WTC11 (cell line): ENCODE measurements around the gene CEP85. TPM values are rescaled to one million over a fixed set of nuclear protein-coding genes. Genes with fewer than 3 reads are reported as not detected.

ENCODE experiments used
- ATAC-seq: fragments of 200-7000 bp; cut with Tn5 transposase; 2 replicates; pipeline ENCODE4 v1.10.0; 2021; ENCODE audit warnings: mild to moderate bottlenecking, moderate library complexity
- CTCF ChIA-PET: fragments of 300-600 bp; sonication (Branson Sonifier 250); formaldehyde crosslinking; loops from one replicate; lab custom pipeline; 2021; ENCODE audit warnings: antibody characterized with exemption; lab: Charles Lee
- POLR2A ChIA-PET: fragments of 350-600 bp; sonication (Branson Sonifier 250); formaldehyde crosslinking; loops from one replicate; lab custom pipeline; 2021; ENCODE audit warnings: antibody characterized with exemption; lab: Charles Lee
- DNase-seq: peaks from one replicate; pipeline ENCODE4 v3.0.0; 2021; ENCODE audit warnings: low spot score
- H3K27ac Mint-ChIP-seq: 2 replicates; pipeline ENCODE4 v1.8.0; 2021; ENCODE audit warnings: mixed read lengths
- H3K27me3 Mint-ChIP-seq: 2 replicates; pipeline ENCODE4 v1.8.0; 2021; ENCODE audit warnings: low read depth, mild to moderate bottlenecking, moderate library complexity, mixed read lengths
- H3K36me3 Mint-ChIP-seq: 2 replicates; pipeline ENCODE4 v1.8.0; 2021; ENCODE audit warnings: mixed read lengths
- H3K4me1 Mint-ChIP-seq: 2 replicates; pipeline ENCODE4 v1.8.0; 2022; ENCODE audit warnings: mixed read lengths
- H3K4me3 Mint-ChIP-seq: 2 replicates; pipeline ENCODE4 v1.8.0; 2021; ENCODE audit warnings: mild to moderate bottlenecking, moderate library complexity, mixed read lengths
- H3K9me3 Mint-ChIP-seq: 2 replicates; pipeline ENCODE4 v1.8.0; 2021; ENCODE audit warnings: mixed read lengths
- ATF1 ChIP-seq: sonication (generic); formaldehyde crosslinking; IDR thresholded peaks from 2 replicates; pipeline ENCODE4 v1.8.1; 2023; ENCODE audit warnings: mild to moderate bottlenecking, moderate library complexity, missing genetic modification reagents
- CREB1 ChIP-seq: sonication (generic); formaldehyde crosslinking; IDR thresholded peaks from 2 replicates; pipeline ENCODE4 v1.8.0; 2023; ENCODE audit warnings: mild to moderate bottlenecking, missing genetic modification reagents
- FOXK1 ChIP-seq: sonication (generic); formaldehyde crosslinking; IDR thresholded peaks from 2 replicates; pipeline ENCODE4 v1.8.0; 2022; ENCODE audit warnings: mild to moderate bottlenecking, moderate library complexity, missing genetic modification reagents
- GRHL2 ChIP-seq: fragments of 250-450 bp; sonication (Bioruptor Pico); IDR thresholded peaks from 2 replicates; pipeline ENCODE4 v1.8.0; 2022; ENCODE audit warnings: mild to moderate bottlenecking, moderate library complexity; ENCODE audit not compliant: insufficient replicate concordance, severe bottlenecking
- GTF2I ChIP-seq: fragments of 250-450 bp; sonication (Bioruptor Pico); conservative IDR thresholded peaks from 2 replicates; pipeline ENCODE4 v1.4.0; 2021; ENCODE audit warnings: mild to moderate bottlenecking
- HMGA2 ChIP-seq: fragments of 250-450 bp; sonication (Bioruptor Pico); IDR thresholded peaks from 2 replicates; pipeline ENCODE4 v1.4.0; 2021; ENCODE audit warnings: mild to moderate bottlenecking, moderate library complexity
- OVOL2 ChIP-seq: fragments of 250-450 bp; sonication (Bioruptor Pico); IDR thresholded peaks from 2 replicates; pipeline ENCODE4 v1.9.0; 2021; ENCODE audit warnings: mild to moderate bottlenecking, borderline replicate concordance
- PREB ChIP-seq: sonication (generic); formaldehyde crosslinking; IDR thresholded peaks from 2 replicates; pipeline ENCODE4 v1.8.1; 2022; ENCODE audit warnings: mild to moderate bottlenecking, missing genetic modification reagents, moderate library complexity, borderline replicate concordance
- SP1 ChIP-seq: sonication (generic); formaldehyde crosslinking; conservative IDR thresholded peaks from 2 replicates; pipeline ENCODE4 v1.8.1; 2022; ENCODE audit warnings: missing genetic modification reagents
- TCF7 ChIP-seq: sonication (generic); formaldehyde crosslinking; IDR thresholded peaks from 2 replicates; pipeline ENCODE4 v1.8.0; 2022; ENCODE audit warnings: mild to moderate bottlenecking, low read depth, missing genetic modification reagents, moderate library complexity
- TEAD1 ChIP-seq: sonication (generic); formaldehyde crosslinking; IDR thresholded peaks from 2 replicates; pipeline ENCODE4 v1.8.0; 2022; ENCODE audit warnings: mild to moderate bottlenecking, missing genetic modification reagents
- USF1 ChIP-seq: sonication (generic); formaldehyde crosslinking; IDR thresholded peaks from 2 replicates; pipeline ENCODE4 v1.8.0; 2022; ENCODE audit warnings: mild to moderate bottlenecking, missing genetic modification reagents
- ZBTB21 ChIP-seq: sonication (generic); formaldehyde crosslinking; IDR thresholded peaks from 2 replicates; pipeline ENCODE4 v1.8.1; 2023; ENCODE audit warnings: mild to moderate bottlenecking, missing genetic modification reagents, borderline replicate concordance
- ZBTB43 ChIP-seq: sonication (generic); formaldehyde crosslinking; IDR thresholded peaks from 2 replicates; pipeline ENCODE4 v1.8.1; 2023; ENCODE audit warnings: mild to moderate bottlenecking, missing genetic modification reagents
- ZNF138 ChIP-seq: sonication (generic); formaldehyde crosslinking; conservative IDR thresholded peaks from 2 replicates; pipeline ENCODE4 v1.8.1; 2022; ENCODE audit warnings: mild to moderate bottlenecking, moderate library complexity, missing genetic modification reagents
- ZNF396 ChIP-seq: fragments of 250-450 bp; sonication (Bioruptor Pico); IDR thresholded peaks from 2 replicates; pipeline ENCODE4 v1.8.0; 2021; ENCODE audit warnings: mild to moderate bottlenecking, moderate library complexity, borderline replicate concordance
- ZNF423 ChIP-seq: fragments of 250-450 bp; sonication (Bioruptor Pico); IDR thresholded peaks from 2 replicates; pipeline ENCODE4 v2.1.2; 2022; ENCODE audit warnings: mild to moderate bottlenecking, moderate library complexity
- total RNA-seq: library from RNA; stranded (reverse); gene quantifications from 3 replicates; pipeline ENCODE4 v1.2.3, GENCODE V29; 2021
- TF ChIP-seq, protein P1 (sequence below): sonication (generic); formaldehyde crosslinking; IDR thresholded peaks from 2 replicates; pipeline ENCODE4 v1.8.0; 2023; ENCODE audit warnings: missing genetic modification reagents
- TF ChIP-seq, protein P2 (sequence below): fragments of 250-450 bp; sonication (Bioruptor Pico); IDR thresholded peaks from 2 replicates; pipeline ENCODE4 v1.9.0; 2021; ENCODE audit warnings: mild to moderate bottlenecking, borderline replicate concordance

Gene CEP85
- total RNA-seq, 1 experiment from 2014 or later: 40.8 TPM

- 0 out of 2 replicates have a peak overlapping the region, but pooled peaks have one; percentile 37 for H3K27ac Mint-ChIP-seq
- H3K4me1 Mint-ChIP-seq: no peaks in the 10 kb centered on the region
- DNase-seq: no peak
- H3K4me3 Mint-ChIP-seq: no peak overlapping the region
- TF ChIP-seq ATF1 (no peak), ZBTB43 (no peak), ZBTB21 (CRISPR knock-in tag) (no peak)
- H3K36me3 Mint-ChIP-seq: peaks cover 85% of the 10 kb centered on the region
- ChIA-PET CTCF (interaction anchor here (0.7 to 0.9 kb wide), 2 partner anchors 12 to 13 kb away, joined by 3 read pairs; no protein-coding TSS in a partner anchor), POLR2A (no interaction called here)
- no peak for ATAC-seq
- 0 out of 2 replicates have a peak, but pooled peaks cover 2% of the 10 kb centered on the region for H3K9me3 Mint-ChIP-seq
- H3K27me3 Mint-ChIP-seq: no peaks in the 10 kb centered on the region
Measured at GRCh38 chr1:26263212-26263611, 29.2 kb downstream of the CEP85 start.

DNA sequence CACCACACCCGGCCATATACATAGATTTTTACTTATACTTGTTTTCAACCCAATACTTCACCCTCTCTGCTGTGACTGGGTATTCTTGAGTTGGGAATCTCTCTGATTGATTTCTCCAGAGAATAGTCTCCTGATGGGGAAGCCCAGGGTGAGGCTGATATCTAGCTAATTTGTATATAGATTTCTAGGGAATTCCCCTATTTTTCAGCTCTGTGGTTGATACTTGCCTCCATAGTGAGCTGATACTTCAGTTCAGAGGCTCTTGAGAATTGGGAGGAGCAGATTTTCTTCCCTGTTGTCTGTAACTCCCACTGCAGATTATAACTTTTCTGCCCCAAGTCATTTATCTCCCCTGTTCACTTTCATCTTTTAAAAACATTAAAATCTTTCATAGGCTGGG is 31.4 kb downstream of the CEP85 start:
- ATAC-seq (no peak), DNase-seq (no peak)
- H3K27ac Mint-ChIP-seq: no peak overlapping the region
- no peak for TF ChIP-seq CREB1
- no peak for TF ChIP-seq PREB (CRISPR knock-in tag)
- TF ChIP-seq ZNF138 (CRISPR knock-in tag): no peak
- no peak for TF ChIP-seq GRHL2 (CRISPR knock-in tag)
- TF ChIP-seq USF1 (CRISPR knock-in tag): no peak
- TF ChIP-seq HMGA2: no peak
- TF ChIP-seq ZNF396: no peak
- TF ChIP-seq, protein P1, sequence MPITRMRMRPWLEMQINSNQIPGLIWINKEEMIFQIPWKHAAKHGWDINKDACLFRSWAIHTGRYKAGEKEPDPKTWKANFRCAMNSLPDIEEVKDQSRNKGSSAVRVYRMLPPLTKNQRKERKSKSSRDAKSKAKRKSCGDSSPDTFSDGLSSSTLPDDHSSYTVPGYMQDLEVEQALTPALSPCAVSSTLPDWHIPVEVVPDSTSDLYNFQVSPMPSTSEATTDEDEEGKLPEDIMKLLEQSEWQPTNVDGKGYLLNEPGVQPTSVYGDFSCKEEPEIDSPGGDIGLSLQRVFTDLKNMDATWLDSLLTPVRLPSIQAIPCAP (CRISPR knock-in tag): no peak
- TF ChIP-seq TCF7 (CRISPR knock-in tag): no peak
- POLR2A ChIA-PET: no interaction called here
- no peaks in the 10 kb centered on the region for H3K4me1 Mint-ChIP-seq
- peaks cover 88% of the 10 kb centered on the region for H3K36me3 Mint-ChIP-seq
- H3K4me3 Mint-ChIP-seq: no peak overlapping the region
- no peaks in the 10 kb centered on the region for H3K27me3 Mint-ChIP-seq
- H3K9me3 Mint-ChIP-seq: peaks cover 14% of the 10 kb centered on the region
- CTCF ChIA-PET: interaction anchor here (1.1 to 1.8 kb wide), 5 partner anchors 10 to 120 kb away, joined by 3 to 7 read pairs (median 4); partner anchors contain the start of gene CATSPER4

- Mint-ChIP-seq H3K27ac (no peak overlapping the region), H3K4me1 (no peaks in the 10 kb centered on the region), H3K27me3 (no peaks in the 10 kb centered on the region), H3K4me3 (no peak overlapping the region), H3K36me3 (peaks cover 85% of the 10 kb centered on the region), H3K9me3 (peaks cover 14% of the 10 kb centered on the region)
- ATAC-seq (no peak), DNase-seq (no peak)
- CTCF ChIA-PET: no interaction called here
- POLR2A ChIA-PET: no interaction called here
- TF ChIP-seq, protein P2, sequence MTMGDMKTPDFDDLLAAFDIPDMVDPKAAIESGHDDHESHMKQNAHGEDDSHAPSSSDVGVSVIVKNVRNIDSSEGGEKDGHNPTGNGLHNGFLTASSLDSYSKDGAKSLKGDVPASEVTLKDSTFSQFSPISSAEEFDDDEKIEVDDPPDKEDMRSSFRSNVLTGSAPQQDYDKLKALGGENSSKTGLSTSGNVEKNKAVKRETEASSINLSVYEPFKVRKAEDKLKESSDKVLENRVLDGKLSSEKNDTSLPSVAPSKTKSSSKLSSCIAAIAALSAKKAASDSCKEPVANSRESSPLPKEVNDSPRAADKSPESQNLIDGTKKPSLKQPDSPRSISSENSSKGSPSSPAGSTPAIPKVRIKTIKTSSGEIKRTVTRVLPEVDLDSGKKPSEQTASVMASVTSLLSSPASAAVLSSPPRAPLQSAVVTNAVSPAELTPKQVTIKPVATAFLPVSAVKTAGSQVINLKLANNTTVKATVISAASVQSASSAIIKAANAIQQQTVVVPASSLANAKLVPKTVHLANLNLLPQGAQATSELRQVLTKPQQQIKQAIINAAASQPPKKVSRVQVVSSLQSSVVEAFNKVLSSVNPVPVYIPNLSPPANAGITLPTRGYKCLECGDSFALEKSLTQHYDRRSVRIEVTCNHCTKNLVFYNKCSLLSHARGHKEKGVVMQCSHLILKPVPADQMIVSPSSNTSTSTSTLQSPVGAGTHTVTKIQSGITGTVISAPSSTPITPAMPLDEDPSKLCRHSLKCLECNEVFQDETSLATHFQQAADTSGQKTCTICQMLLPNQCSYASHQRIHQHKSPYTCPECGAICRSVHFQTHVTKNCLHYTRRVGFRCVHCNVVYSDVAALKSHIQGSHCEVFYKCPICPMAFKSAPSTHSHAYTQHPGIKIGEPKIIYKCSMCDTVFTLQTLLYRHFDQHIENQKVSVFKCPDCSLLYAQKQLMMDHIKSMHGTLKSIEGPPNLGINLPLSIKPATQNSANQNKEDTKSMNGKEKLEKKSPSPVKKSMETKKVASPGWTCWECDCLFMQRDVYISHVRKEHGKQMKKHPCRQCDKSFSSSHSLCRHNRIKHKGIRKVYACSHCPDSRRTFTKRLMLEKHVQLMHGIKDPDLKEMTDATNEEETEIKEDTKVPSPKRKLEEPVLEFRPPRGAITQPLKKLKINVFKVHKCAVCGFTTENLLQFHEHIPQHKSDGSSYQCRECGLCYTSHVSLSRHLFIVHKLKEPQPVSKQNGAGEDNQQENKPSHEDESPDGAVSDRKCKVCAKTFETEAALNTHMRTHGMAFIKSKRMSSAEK (CRISPR knock-in tag): no peak
- no peak for TF ChIP-seq TEAD1
- no peak for TF ChIP-seq FOXK1 (CRISPR knock-in tag)
- TF ChIP-seq OVOL2: no peak
- TF ChIP-seq ATF1: no peak
- no peak for TF ChIP-seq GRHL2 (CRISPR knock-in tag)
- no peak for TF ChIP-seq GTF2I (CRISPR knock-in tag)
- TF ChIP-seq ZNF423 (CRISPR knock-in tag): no peak
- TF ChIP-seq HMGA2: no peak
- no peak for TF ChIP-seq SP1 (CRISPR knock-in tag)
Measured at GRCh38 chr1:26268290-26269197, 34.5 kb downstream of the CEP85 start.
